Hepatocyte (in vitro differentiated cells): ENCODE data around the gene LEUTX. TPM values are rescaled to one million over a fixed set of nuclear protein-coding genes. Genes with fewer than 3 reads are reported as not detected.

ENCODE experiments used
- DNase-seq: peaks from one replicate; pipeline ENCODE4 v3.0.0-alpha.2; 2016; ENCODE audit warnings: low spot score
- H2AFZ ChIP-seq: fragments of 200-600 bp; sonication (generic); 2 replicates; pipeline ENCODE4 v1.6.0; 2016; ENCODE audit warnings: antibody characterized with exemption, mild to moderate bottlenecking
- H3K27ac ChIP-seq: fragments of 200-600 bp; sonication (generic); 2 replicates; pipeline ENCODE4 v1.5.1; 2016; ENCODE audit warnings: mild to moderate bottlenecking
- H3K27me3 ChIP-seq: fragments of 200-600 bp; sonication (generic); 2 replicates; pipeline ENCODE4 v1.6.1; 2016
- H3K36me3 ChIP-seq: fragments of 200-600 bp; sonication (generic); replicated peaks from 2 replicates; pipeline ENCODE4 v1.5.1; 2016; ENCODE audit warnings: low read depth; ENCODE audit not compliant: insufficient read depth
- H3K4me1 ChIP-seq: fragments of 200-600 bp; sonication (generic); 2 replicates; pipeline ENCODE4 v1.5.1; 2016; ENCODE audit warnings: mild to moderate bottlenecking, moderate library complexity; ENCODE audit not compliant: insufficient read depth
- H3K4me2 ChIP-seq: fragments of 200-600 bp; sonication (generic); 2 replicates; pipeline ENCODE4 v1.6.0; 2016
- H3K4me3 ChIP-seq: fragments of 200-600 bp; sonication (generic); 2 replicates; pipeline ENCODE4 v1.5.1; 2016; ENCODE audit warnings: mild to moderate bottlenecking
- H3K79me2 ChIP-seq: fragments of 200-600 bp; sonication (generic); 2 replicates; pipeline ENCODE4 v1.6.0; 2017; ENCODE audit warnings: mild to moderate bottlenecking
- H3K9me2 ChIP-seq: fragments of 200-600 bp; sonication (generic); replicated peaks from 2 replicates; pipeline ENCODE4 v1.6.0; 2017; ENCODE audit warnings: mild to moderate bottlenecking; ENCODE audit not compliant: insufficient read depth
- H3K9me3 ChIP-seq: fragments of 200-600 bp; sonication (generic); 2 replicates; pipeline ENCODE4 v1.5.1; 2016; ENCODE audit warnings: low read depth, mild to moderate bottlenecking
- H4K20me1 ChIP-seq: fragments of 200-600 bp; sonication (generic); 2 replicates; pipeline ENCODE4 v1.6.0; 2016; ENCODE audit warnings: mild to moderate bottlenecking; ENCODE audit not compliant: insufficient read depth, poor library complexity, severe bottlenecking
- CTCF ChIP-seq: fragments of 200-600 bp; sonication (generic); IDR thresholded peaks from 2 replicates; pipeline ENCODE4 v1.5.1; 2016; ENCODE audit warnings: antibody characterized with exemption, mild to moderate bottlenecking; ENCODE audit not compliant: poor library complexity
- EZH2 ChIP-seq: fragments of 200-600 bp; sonication (generic); IDR thresholded peaks from 2 replicates; pipeline ENCODE4 v1.6.1; 2016; ENCODE audit warnings: antibody characterized with exemption, mild to moderate bottlenecking, borderline replicate concordance
- EZH2phosphoT487 ChIP-seq: fragments of 200-600 bp; sonication (generic); IDR thresholded peaks from one replicate; pipeline ENCODE4 v1.6.1; 2018; ENCODE audit warnings: antibody characterized with exemption, mild to moderate bottlenecking, low read depth, moderate library complexity; ENCODE audit not compliant: unreplicated experiment, severe bottlenecking
- WGBS: methylation state at CpG from one replicate; pipeline ENCODE4 v1.1.6; 2016; ENCODE audit warnings: low lambda C conversion rate; ENCODE audit errors: missing lambda C conversion rate; 5-methylcytosine and 5-hydroxymethylcytosine counted together
- polyA plus RNA-seq: library from polyadenylated mRNA; unstranded; fragments of >200 nt; fragmentation: Nextera tagmentation; extraction: Ambion mirVana; gene quantifications from 2 replicates; pipeline ENCODE4 v1.2.1, GENCODE V29; 2016
- total RNA-seq: library from RNA; depleted of rRNA; stranded (reverse); fragments of >200 nt; gene quantifications from 2 replicates; pipeline ENCODE4 v1.2.3, GENCODE V29; 2014

The LEUTX gene
- total and polyA plus RNA-seq, 2 experiments from 2014 or later = not detected

- H3K9me2 ChIP-seq = no peaks in the 10 kb centered on the region
- no peaks in the 10 kb centered on the region for H3K79me2 ChIP-seq
- H4K20me1 ChIP-seq = no peaks in the 10 kb centered on the region
- TF ChIP-seq EZH2 = no peak
- TF ChIP-seq EZH2phosphoT487 = no peak
- no peak for TF ChIP-seq CTCF
- H3K4me2 ChIP-seq = no peak overlapping the region
- H3K4me1 ChIP-seq = no peaks in the 10 kb centered on the region
- no peak overlapping the region for H3K27ac ChIP-seq
- H3K36me3 ChIP-seq = no peaks in the 10 kb centered on the region
- H3K9me3 ChIP-seq = no peaks in the 10 kb centered on the region
- no peak overlapping the region for H3K4me3 ChIP-seq
- no peak for DNase-seq
- H2AFZ ChIP-seq = no peak overlapping the region
- WGBS = 89% methylated on average over 5 of the region's 5 CpGs
- H3K27me3 ChIP-seq = no peaks in the 10 kb centered on the region
Observed at GRCh38 chr19:39816287-39817048, 37.8 kb downstream of the LEUTX start.

GRCh38 chr19:39817888-39818561 is 39.4 kb downstream of the LEUTX start:
- Histone ChIP-seq H3K9me3 (no peaks in the 10 kb centered on the region), H3K27ac (no peak overlapping the region), H3K4me1 (no peaks in the 10 kb centered on the region), H3K79me2 (no peaks in the 10 kb centered on the region), H4K20me1 (no peaks in the 10 kb centered on the region), H3K4me2 (no peak overlapping the region), H3K36me3 (no peaks in the 10 kb centered on the region), H2AFZ (no peak overlapping the region), H3K4me3 (no peak overlapping the region), H3K27me3 (no peaks in the 10 kb centered on the region), H3K9me2 (no peaks in the 10 kb centered on the region)
- no peak for DNase-seq
- 92% methylated on average over 12 of the region's 12 CpGs for WGBS
- no peak for TF ChIP-seq EZH2
- TF ChIP-seq EZH2phosphoT487 = no peak
- TF ChIP-seq CTCF = no peak

GRCh38 chr19:39818626-39819097 is 40.0 kb downstream of the LEUTX start:
- no peak overlapping the region for H3K4me3 ChIP-seq
- H3K27ac ChIP-seq = no peak overlapping the region
- TF ChIP-seq EZH2phosphoT487 (no peak), CTCF (no peak), EZH2 (no peak)
- no peaks in the 10 kb centered on the region for H3K4me1 ChIP-seq
- H3K9me2 ChIP-seq = no peaks in the 10 kb centered on the region
- H3K4me2 ChIP-seq = no peak overlapping the region
- no peaks in the 10 kb centered on the region for H4K20me1 ChIP-seq
- DNase-seq = no peak
- H2AFZ ChIP-seq = no peak overlapping the region
- H3K27me3 ChIP-seq = no peaks in the 10 kb centered on the region
- peaks cover under 1% of the 10 kb centered on the region for H3K79me2 ChIP-seq
- H3K9me3 ChIP-seq = no peaks in the 10 kb centered on the region
- no peaks in the 10 kb centered on the region for H3K36me3 ChIP-seq
- 81% methylated on average over 4 of the region's 4 CpGs for WGBS
